NCI-H510A (cell line): ENCODE results near the gene NT5C1B.
A peak's percentile ranks its signal among the peaks of the same experiment; 100 is the strongest.

Source experiments
- DNase-seq: peaks from one replicate; lab custom pipeline; 2025; lab: John Stamatoyannopoulos, UW

NT5C1B gene

DNA sequence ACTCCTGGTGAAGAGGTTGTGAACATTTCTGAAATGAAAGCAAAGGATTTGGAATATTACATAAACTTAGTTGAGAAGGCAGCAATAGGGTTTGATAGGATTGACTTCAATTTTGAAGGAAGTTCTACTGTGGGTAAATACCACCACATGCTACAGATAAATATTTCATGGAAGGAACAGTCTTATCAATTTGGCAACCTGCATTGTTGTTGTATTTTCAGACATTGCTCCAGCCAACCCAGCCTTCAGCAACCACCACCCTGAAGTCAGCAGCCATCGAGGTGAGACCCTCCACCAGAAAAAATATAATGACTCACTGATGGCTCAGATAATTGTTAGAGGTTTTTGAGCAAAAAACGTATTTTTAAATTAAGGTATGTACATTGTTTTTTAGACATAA lies 38.9 kb downstream of the NT5C1B start:
- DNase-seq = no peak

DNA sequence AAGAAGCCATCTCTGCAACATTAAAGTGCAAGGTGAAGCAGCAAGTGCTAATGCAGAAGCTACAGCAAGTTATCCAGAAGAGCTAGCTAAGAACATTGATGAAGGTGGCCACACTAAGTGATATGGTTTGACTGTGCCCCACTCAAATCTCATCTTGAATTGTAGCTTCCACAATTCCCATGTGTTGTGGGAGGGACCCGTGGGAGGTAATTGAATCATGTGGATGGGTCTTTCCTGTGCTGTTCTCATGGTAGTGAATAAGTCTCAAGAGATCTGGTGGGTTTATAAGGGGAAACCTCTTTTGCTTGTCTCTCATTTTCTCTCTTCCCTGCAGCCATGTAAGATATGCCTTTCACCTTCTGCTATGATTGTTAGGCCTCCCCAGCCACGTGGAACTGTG lies 40.3 kb downstream of the NT5C1B start:
- no peak for DNase-seq

DNA sequence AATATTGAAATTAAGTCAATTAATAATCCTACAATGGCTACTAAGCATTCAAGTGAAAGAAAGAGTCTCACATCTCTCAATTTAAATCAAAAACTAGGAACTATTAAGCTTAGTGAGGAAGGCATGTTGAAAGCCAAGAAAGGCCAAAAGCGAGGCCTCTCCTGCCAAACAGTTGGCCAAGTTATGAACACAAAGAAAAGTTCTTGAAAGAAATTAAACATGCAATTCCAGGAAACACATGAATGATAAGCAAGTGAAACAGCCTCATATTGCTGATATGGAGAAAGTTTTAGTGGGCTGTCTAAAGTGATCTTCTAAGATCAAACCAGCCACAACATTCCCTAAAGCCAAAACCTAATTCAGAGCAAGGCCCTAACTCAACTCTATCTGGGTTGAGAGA lies 40.7 kb downstream of the NT5C1B start:
- DNase-seq = no peak

DNA sequence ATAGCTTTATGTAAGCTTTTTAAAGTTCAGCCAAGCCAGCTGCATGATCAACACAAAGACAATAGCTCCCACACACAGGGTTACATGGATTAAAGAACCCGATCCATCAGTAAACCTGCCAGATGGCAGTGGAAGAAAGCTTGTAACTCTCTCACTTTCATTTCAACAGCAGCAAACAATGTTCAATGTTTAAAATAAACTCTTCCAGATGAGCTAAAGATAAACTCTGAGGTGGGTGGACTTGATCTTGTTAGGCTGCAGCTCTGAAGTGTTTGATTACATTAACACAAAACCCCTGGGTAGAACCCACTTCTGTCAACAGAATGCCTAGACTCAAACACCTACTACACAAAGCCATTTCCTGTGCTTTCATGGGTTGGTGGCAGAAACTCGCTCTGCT lies 42.8 kb downstream of the NT5C1B start:
- peak; percentile 88 for DNase-seq

DNA sequence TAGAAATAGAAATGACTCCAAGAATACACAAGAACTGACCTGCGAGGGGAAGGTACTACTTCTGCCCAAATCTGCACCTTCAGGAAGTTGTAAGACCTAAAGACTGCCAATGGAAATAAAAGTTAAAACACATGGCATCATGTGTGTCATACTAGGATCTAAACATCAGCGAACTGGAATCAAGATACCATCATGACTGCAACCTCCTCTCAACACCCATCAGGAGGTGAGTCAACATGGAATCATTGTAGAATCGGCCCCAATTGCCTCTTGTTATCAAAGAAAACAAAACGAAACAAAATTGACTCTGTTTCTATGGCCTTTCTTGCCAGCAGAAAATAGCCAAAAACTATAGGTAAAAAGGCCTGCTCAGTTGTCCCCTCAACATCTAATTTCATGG lies 44.0 kb downstream of the NT5C1B start:
- DNase-seq = no peak

DNA sequence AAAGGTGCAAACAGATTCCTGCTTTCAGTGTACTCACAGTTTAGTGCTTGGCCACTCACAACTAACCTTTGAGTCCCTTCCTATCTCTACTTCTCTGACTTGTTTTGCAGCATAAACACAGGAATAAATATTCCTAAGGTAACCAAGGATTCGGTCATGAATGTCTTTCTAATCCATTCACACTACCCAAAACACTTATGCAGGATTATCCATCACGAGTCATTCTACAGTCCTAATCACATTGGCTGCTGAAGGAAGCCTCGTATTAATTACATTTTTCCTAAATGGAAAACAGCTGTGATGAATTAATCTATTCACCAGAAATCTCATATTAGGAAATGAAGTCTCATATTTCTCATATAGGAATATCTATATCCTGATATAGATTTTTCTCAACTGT lies 45.2 kb downstream of the NT5C1B start:
- DNase-seq = no peak

DNA sequence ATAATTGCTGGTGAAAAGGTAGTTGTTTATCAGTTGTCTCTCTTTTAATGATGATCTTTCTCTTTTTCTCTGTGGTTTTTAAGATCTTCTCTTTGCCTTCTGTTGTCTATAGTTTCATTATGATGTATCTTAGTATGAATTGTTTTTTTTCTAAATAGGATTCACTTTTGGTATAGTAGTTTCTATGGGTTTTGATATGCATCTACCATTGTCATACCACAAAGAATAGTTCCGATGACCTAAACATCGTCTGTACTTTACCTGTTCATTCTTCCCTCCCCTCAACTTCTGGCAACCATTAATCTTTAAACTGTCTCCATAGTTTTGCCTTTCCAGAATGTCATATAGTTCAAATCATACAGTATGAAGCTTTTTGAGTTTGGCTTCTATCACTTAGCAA lies 48.5 kb downstream of the NT5C1B start:
- no peak for DNase-seq

DNA sequence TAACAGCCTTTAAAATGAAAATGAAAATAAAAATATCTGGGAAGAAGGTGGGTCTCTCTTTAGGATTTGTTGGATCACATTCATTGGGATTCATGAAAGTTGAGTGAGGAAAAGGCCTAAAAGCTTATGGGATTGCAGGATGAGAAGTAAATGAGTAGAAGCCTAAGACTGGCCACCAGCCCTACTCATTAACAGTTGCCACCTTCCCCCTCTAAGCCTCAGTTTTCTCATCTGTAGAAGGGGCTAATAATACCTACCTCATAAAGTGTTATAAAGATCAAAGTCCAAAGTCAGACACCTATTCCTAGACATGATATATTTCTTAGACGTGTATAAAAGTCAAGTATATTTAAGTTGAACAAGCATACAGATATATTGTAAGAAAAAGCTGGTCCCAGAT lies 52.7 kb downstream of the NT5C1B start:
- no peak for DNase-seq

DNA sequence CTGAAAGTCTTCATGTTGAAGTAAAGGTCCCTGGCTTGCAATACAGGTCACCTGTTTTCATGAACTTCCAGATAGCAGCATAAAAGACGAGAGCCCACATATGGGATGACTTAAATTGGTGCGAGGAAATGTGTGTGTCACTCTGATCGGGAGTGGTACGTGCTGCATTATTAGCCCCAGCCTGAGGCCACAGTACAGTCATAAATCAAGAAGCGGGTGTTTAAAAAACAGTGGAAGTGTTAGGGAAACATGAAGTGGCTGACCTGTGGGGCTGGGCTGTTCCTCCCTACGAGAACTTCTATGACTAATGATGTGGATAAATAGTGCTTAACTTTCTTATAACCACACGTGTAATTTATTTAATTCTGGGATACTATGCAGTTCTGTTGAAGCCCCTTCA lies 53.3 kb downstream of the NT5C1B start:
- DNase-seq = peak; percentile 21

DNA sequence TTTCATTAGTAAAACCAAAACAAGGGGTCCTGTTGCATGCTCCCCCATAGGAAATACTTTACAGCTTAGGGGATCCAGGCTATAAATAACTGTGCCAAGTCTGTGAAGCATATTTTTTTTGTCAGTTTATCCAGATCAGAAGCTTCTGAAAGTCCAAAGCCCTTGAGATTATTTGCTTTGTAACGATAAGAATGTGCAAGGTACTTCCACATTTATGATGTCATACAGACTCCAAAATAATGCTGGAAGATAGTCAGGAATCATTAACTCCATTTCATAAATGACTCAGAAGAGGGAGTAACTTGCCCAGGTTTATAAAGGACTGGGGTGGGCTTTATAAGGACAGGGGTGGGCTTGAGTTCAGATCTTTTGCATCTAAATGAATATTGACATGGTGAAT lies 58.2 kb downstream of the NT5C1B start:
- DNase-seq = no peak

DNA sequence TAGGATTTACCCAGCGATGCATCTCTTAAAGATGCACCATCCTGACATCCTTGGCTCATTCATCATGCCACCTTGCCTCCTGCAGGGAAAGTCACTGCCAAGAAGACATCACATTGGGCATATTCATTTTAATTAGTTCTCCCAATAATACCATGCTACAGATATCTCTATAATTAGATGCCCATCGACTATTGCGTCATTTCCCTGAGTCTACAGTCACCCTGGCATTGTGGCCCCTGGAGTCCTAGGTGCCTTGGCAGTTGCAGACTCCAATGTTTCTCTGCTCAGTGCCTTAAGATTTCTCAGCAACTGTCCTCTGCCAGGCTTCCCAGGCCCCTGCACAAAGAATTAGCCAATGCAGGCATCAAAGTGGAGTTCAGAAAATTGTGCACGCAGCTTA lies 61.5 kb downstream of the NT5C1B start:
- no peak for DNase-seq

DNA sequence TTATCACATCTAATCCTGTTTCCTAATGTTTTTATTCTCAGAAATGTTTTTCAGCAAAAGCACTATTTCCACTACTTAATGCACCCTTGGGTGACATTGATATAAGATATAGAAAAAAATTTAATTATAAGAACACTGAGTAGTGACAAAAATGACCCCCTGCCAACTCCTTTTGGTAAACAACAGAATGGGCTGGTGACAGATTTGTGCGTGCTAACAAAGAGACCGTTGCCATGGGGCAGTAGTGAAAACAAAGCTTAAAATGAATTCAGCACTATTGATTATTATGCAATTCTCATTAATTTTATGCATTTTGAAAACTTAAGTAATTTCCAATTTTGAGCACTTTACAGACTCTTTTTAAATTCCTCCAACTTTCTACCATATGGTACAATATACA lies 62.0 kb downstream of the NT5C1B start:
- DNase-seq = no peak

DNA sequence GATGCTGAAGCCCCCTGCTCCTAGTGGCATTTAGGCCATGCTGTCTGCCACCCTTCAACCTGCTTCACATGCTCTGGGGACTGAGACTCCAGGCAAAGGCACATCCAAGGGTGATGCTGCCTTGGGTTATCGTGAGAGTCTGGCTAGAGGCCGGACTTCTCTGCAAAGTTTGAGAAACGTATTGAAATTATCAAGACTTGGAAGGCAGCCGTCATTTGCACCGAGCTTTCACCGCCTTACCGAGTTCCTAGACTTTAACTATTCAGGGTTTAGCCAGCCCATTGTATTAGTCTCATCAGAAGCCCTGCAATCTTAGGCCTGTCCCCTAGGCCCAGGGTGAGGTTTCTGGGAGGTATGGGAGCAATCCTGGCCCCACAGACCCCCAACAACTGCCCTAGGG lies 62.9 kb downstream of the NT5C1B start:
- DNase-seq = no peak

DNA sequence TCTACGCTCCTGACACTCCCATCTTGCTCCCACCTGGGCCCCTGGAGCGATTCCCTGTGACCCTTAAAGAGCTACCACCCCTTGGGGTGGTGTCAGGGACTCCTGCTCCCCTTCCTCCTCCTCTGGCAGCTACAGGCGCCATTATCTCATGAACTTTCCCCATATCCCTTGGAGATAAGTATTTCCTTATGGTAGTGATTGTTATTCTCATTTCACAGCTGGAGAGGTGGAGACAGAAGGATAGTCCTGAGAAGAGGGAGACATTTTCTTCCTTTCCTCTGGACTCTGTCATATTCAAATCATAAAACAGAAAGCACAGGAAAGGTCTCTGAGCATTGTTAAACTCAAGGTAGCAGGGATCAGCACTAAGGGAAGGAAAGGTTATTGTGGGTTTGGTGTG lies 63.5 kb downstream of the NT5C1B start:
- no peak for DNase-seq

DNA sequence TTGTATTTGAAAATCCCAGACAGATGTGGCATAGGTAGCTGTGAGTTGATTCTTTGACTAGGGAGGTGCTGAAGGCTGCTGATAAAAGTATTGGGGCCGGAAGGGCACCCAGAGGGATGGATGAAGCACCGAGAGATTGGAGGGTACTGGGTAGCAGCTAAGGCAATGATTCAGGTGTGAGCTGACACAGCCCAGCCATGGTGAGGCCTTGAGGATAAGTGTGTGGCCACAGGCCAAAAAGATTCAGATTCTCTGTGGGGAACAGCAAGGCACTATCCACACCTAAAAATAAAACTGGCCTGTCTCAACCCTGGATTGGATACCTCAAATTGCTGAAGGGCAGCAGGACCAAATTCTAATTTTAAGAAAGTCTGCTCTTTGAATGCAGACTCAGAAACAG lies 64.1 kb downstream of the NT5C1B start:
- no peak for DNase-seq

DNA sequence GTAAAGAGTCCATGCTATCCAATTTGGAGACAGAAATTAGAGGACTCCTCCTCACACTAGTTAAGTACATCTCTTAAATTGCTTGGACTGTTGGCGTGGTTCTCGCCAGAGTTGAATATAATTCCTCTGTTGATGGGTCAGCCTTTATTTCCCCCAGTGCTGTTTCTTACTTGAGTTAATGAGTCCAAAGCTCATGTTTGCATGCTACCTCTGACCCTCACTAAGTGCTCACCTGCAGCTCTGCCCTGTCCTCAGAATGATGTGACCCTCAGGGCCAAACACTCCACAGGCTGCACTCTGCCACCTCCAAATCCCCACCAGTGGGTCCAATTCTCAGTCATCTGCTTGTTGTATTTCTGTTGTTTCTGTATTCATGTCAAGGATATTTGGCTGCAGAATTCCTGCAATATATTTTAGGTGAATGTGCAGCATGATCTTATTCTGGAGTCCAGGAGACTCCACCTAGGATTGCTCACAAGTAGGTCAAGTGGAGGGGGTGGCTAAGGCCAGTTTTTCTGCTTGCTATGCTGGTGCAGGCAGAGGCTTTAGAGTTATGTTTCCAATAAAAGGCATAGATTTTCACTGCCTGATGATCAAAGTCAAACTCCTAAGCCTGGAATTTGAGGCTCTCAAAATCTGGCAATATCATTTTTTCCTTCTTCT lies 66.8 kb downstream of the NT5C1B start:
- peak; percentile 24 for DNase-seq

DNA sequence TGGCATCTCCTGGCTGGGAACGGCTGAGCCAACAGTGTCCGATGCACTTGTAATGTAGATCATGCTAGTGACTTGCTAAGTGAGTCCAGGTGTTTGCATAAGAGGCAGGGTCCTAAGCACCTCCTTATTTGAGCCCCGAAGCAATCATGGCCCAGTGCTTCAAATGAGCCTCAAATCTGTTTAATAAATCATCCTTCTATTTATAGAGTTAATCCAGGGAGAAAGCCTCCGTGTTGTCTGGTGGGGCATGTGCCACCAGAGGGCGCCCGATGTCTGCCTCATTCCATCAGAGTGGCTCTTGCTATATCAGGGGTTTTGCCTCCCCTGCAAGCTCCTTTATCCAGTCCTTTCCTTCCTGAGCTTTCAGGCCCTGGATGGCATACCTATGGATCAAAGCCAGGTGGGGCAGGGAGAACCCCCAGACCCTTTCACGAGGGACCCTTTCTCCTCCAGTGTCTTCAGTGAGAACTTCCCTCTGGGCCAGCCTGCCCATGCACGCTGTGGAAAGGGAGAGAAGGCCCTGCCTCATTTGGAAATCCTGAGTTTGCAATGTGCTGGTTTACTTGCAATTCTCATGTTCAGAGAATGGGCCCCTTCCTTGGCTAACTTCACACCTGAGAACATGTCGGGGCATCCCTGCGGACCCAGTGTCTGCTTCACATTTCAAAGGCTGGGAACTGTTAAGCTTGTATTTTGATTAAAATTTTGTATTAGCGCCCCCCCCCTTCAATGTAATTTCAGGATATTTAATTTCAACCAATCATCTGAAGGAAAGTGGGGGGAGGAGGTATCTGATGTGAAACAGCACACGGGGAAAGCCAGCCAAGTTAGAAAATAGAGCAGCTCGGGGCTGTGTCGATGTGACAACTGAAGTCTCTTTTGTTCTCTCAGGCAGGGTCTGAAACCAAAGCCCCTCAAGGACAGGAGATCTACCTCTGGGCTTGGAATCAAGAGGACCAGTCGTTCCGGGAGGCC lies 68.6 kb downstream of the NT5C1B start:
- DNase-seq = peak; percentile 86

DNA sequence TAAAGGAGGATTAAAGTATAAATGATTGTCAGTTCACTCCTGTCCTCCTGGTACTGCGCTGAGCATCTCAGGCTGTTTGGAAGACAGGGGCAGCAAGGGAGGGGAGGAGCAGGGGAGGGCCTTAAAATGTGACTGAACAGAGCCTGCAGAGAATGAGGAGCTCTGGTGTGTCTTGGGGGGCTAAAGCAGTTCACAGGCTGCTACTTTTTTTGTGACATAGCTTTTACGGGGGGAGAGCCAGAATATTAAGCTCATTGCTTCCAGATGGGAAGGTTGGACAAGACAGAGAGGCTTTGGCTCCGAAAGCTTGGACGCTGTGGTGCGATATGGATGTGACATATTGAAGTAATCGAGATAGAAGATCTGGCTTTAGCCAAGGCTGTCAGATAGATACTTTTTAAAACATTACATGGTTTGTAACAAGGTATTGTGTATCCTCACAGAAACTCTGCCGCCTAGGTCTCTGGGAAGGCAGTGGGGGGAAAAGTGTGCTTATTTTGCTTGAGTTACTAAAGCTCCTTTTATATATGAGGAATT lies 69.4 kb downstream of the NT5C1B start:
- no peak for DNase-seq

DNA sequence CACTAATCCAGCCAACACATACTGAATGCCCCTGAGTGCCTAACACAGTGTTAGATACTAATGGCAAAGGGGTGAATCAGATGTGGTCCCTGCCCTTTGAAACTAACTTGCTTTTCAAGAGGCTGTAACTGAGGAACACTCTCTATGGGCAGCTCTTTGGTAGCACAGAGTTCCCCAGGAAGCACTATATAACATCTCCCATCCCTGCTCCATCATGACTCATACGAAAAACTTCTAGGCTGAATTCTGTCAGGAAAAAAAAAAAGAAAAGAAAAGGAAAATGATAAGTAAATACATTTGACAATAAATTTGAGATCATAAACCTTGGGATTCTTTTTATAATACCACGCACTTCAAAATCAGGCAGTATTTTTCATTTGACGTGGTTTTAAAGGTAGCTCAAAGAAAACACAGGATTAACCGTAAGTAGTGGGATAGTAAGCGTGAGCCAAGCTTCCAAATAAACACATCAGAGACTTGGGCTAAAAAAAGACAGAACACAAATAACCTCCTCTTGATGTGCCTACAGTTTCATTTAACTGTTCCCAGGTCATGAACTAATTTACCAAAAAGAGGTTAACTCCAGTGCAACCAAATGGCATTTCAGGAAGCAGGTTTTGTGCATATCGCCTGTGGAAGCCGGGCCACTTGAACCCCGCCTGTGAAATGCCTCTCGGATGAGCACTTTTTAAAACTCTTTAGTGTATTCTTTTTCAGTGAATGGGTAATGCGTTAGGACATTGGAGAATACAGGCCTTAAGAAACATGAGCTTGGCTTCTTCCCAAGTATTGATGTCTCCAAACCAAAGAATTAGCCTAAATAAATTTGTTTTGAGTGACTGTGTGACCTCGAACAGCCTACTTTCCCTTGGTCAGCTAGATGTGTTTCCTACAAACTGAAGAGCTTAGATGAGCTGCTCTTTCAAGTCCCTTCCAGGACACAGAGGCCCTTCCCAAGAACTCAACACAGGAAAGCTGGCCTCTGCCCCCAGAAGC lies 71.0 kb downstream of the NT5C1B start:
- no peak for DNase-seq

DNA sequence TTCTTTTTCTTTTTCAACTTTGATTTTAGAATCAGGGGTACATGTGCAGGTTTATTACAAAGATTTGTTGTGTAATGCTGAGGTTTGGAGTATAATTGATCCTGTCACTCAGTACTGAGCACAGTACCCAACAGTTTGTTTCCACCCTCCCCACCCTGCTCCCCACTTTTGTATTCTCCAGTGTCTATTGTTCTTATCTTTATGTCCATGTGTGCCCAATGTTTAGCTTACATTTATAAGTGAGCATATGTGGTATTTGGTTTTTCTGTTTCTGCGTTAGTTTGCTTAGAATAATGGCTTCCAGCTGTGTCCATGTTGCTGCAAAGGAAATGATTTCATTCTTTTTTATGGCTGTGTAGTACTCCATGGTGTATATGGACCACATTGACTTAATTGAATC lies 72.0 kb downstream of the NT5C1B start:
- DNase-seq = no peak

DNA sequence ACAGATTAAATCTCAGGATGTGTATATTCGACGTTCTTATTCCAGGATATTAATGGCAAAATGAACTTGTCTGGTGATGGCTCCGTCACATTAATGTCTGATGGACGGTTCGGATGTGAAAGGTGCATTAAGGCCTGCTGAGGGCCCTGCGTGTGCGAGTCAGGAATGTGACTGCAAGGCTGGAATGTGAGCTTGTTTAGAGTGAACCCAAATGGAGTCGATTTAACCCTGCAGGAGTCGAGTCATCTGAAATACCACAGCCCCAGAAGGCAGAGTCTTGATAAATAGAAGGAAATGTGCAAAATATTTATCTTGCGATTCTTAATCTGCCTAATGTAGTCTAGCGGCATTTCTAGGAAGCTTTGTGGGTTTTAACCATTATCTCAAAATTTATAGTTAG lies 73.3 kb downstream of the NT5C1B start:
- no peak for DNase-seq
